ENCODE data around the gene MTCL1.

The MTCL1 gene

GRCh38 chr18:8794156-8794933 is 89.0 kb downstream of the MTCL1 start:
- DNase-seq (ENCODE audit: low read depth): no peak

GRCh38 chr18:8794934-8795280 is 89.6 kb downstream of the MTCL1 start:
- no peak for DNase-seq (ENCODE audit: low read depth)

GRCh38 chr18:8795586-8796325 is 90.4 kb downstream of the MTCL1 start:
- no peak for DNase-seq (ENCODE audit: low read depth)

DNA sequence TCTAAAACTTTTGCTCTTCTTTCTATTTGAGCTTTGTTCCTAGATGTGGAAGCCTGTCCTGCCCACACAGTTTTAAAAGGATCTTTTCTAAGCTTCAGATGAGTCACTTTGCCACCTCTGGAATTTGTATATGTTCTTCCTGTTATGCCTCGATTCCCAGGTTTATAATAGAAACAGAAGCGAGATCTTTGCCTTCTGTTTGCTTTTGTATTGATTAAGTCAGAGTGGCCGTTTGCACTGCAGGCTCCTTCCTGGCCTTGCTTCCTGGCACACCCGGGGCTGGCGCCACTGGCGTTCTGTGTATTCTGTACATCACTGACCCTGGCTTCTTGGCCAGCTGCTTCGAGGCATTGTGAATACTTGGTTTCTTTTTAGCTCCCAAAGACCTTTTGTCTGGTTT is 91.8 kb downstream of the MTCL1 start:
- DNase-seq (ENCODE audit: low read depth): no peak

DNA sequence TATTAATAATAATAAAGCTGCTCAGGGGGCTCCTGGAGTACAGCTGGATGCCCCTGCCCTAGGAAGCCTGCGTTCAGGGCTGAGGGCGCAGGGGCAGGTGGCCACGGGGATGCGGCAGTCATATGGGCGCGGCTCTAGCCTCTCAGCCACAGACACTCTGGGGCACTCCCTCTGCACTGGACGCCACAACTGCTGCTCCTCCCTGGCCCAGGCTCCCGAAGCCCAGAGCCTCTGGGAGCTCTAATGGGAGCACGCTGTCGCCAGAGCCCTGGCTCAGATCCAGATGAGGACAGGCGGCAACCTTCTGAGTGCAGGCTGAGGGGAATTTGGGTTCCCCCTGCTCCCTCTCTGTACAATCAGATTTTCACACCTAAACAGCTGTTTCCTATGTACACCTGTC is 93.6 kb downstream of the MTCL1 start:
- DNase-seq (ENCODE audit: low read depth): no peak

DNA sequence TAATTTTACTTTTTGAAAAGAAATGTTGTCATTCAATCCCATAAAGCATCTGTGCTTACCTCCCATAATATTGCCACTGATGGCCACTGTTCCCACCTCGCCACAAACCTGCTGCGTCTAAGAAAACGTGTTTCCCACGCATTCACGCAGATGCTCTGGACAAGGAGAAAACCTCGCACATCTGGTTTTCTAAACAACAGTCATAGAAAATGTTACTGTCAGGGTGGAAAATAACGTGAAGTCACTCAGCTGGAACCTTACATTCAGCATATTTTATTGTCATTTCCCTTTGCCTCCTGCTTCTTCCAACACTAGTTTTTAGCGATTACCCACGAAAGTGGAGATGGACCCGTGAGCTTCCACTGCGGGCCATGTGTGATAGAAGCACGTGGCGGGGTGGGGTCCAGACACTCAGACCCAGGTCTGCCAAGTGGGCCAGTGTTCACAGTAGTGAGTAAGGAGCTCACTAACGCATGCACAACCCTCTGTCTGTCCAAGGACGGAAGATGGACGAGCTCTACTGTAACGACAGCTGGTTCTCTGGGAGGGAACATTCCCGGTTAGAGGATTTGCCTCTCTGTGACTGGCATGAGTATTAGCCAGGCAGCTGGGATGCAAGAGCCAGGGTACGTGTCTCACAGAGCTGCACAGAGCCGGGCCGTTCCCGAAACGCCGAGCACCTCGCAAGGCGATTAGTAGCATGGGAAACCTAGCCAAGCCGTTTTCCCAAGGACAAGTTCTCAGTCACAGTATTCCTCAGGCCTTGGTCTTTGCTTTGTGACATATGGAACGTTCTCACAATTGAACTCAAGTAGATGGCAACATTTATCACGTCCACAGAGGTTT is 94.5 kb downstream of the MTCL1 start:
- DNase-seq (ENCODE audit: low read depth): no peak

- no peak for DNase-seq (ENCODE audit: low read depth)
Observed at GRCh38 chr18:8800445-8800844, 95.1 kb downstream of the MTCL1 start.

DNA sequence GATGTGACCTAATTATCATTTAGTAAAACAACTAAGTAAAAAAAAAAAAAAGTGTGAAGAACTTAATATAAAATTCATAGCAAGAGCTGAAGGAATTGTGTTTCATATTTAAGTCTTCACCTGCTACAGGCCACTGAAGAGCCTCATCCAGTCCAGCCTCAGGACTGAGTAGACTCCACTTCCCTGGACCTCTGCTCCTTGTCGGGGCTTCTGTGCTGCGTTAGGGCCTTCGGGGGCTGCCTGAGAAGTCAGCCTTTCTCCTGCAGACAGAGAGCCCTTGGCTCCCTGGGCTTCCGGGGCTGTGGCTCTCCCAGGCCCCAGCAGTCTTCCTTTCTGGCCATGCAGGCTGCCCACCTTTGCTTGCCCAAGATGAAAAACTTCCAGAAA is 95.5 kb downstream of the MTCL1 start:
- no peak for DNase-seq (ENCODE audit: low read depth)

DNA sequence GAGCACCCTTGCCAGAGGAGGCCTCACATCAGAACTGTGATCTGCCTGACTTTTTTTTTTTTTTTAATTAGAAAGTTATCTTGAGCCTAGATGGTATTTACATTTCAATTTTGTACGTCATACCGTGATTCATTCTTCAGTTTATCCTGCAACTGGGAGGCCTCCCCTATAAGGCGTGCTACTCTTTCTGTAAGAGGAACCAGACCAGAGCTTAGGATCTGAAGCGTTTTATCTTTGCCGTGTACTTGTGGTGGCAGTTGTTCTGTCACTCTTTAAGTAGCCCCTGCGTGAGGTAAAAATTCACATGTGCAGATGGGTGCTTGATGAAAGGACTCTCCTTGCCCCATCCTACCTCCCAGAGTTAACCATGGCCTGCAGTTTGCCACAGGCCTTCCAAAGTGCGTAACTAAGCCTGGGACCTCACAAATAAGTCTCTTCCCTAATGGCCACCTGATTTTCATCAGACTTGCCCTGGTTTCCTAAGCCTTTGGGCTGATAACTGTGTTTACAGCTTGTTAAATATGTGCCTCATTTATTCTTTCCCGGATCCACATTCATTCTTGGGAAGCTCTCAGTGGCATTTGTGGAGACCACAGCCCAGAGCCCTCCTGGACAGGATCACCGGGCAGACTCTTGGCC is 96.0 kb downstream of the MTCL1 start:
- no peak for DNase-seq (ENCODE audit: low read depth)

GRCh38 chr18:8802017-8802672 is 96.8 kb downstream of the MTCL1 start:
- DNase-seq (ENCODE audit: low read depth): no peak

- no peak for DNase-seq (ENCODE audit: low read depth)
Observed at GRCh38 chr18:8803063-8803795, 97.9 kb downstream of the MTCL1 start.

DNA sequence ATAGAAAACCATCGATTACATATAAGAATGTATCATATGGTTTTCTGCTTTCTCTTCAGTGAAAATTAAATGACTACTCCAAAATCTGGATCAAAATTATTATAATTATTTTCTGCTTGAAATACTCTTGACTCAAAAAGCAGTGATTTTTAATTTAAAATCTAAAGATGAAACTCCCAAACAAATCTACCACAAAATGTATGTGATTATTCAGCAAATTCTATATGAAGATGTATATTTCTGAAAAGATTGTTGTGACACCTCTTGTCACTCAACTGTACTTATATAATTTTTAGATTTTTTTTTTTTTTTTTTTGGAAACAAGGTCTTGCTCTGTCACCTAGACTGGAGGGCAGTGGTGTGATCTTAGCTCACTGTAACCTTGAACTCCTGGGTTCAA is 98.6 kb downstream of the MTCL1 start:
- no peak for DNase-seq (ENCODE audit: low read depth)

DNA sequence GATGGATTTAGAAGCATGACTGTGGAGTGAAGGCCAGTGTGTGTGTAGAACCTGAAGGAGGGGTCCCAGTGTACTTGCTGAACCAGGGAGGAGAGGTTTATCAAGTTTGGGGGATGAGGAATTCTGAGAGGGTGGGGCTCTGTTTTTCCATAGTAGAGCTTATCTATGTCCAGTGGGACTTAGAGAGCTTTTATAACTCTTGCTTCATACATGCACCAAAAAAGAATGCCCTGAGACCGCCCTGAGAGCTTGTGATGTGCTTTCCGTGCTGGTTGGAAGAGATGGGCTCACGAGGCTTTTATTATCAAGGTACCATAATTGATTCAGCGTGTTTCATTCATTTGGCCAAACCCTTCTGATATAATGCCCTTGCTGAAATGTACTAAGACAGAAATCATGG is 100.2 kb downstream of the MTCL1 start:
- no peak for DNase-seq (ENCODE audit: low read depth)

GRCh38 chr18:8806100-8806797 is 100.9 kb downstream of the MTCL1 start:
- DNase-seq (ENCODE audit: low read depth): no peak

- DNase-seq (ENCODE audit: low read depth): no peak
Observed at GRCh38 chr18:8806798-8807487, 101.6 kb downstream of the MTCL1 start.

GRCh38 chr18:8807488-8807805 is 102.1 kb downstream of the MTCL1 start:
- DNase-seq (ENCODE audit: low read depth): no peak

DNA sequence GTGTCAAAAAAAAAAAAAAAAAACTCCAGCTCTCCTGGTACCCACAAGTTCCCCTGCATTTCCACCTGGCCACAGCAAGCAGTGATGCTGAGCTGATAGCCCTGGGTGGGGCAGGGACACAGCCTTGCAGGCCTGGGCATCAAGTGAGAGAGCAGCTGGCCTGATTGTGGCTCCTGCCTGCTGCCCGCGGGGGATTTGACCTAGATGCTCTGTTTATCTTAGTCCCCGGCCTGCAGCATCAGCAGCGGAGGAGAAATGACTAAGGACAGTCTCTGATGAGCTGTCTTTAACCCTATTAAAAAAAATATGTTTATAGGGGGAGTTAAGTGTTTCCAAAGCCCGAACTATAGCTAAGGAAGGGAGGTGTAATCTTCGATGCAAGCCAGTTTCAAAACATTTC is 102.6 kb downstream of the MTCL1 start:
- DNase-seq (ENCODE audit: low read depth): no peak

- DNase-seq (ENCODE audit: low read depth): no peak
Observed at GRCh38 chr18:8809514-8809913, 104.2 kb downstream of the MTCL1 start.

- no peak for DNase-seq (ENCODE audit: low read depth)
Observed at GRCh38 chr18:8810157-8810556, 104.8 kb downstream of the MTCL1 start.

DNA sequence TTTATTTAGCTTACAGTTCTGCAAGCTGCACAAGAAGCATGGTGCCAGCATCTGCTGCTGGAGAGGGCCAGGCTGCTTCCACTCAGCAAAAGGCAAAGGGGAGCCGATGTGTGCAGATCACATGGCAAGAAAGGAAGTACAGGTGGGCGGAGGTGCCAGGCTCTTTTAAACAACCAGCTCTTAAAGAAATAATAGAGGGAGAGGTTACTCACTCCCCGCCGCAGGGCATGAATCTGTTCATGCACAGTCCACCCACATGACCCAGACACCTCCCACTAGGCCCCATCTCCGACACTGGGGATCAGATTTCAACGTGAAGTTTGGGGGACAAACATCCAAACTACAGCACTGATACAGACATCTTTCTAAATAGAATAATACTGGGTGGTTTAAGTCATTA is 105.8 kb downstream of the MTCL1 start:
- no peak for DNase-seq (ENCODE audit: low read depth)

All from stimulated activated CD8-positive, alpha-beta memory T cell treated with anti-CD3 and anti-CD28 coated beads, Interleukin-12 subunit alpha, Interleukin-12 subunit beta, amount 100 ng/mL, for 4 hours (primary cell).